ENCODE measurements around the gene ATP8A2.

The ATP8A2 gene

GRCh38 chr13:25881136-25881926 lies 509.6 kb downstream of the ATP8A2 start:
- DNase-seq (ENCODE audit: low read depth in 2 of 2), result no peak

- no peak for DNase-seq (ENCODE audit: low read depth in 2 of 2)
Measured at GRCh38 chr13:25881971-25882451, 510.2 kb downstream of the ATP8A2 start.

DNA sequence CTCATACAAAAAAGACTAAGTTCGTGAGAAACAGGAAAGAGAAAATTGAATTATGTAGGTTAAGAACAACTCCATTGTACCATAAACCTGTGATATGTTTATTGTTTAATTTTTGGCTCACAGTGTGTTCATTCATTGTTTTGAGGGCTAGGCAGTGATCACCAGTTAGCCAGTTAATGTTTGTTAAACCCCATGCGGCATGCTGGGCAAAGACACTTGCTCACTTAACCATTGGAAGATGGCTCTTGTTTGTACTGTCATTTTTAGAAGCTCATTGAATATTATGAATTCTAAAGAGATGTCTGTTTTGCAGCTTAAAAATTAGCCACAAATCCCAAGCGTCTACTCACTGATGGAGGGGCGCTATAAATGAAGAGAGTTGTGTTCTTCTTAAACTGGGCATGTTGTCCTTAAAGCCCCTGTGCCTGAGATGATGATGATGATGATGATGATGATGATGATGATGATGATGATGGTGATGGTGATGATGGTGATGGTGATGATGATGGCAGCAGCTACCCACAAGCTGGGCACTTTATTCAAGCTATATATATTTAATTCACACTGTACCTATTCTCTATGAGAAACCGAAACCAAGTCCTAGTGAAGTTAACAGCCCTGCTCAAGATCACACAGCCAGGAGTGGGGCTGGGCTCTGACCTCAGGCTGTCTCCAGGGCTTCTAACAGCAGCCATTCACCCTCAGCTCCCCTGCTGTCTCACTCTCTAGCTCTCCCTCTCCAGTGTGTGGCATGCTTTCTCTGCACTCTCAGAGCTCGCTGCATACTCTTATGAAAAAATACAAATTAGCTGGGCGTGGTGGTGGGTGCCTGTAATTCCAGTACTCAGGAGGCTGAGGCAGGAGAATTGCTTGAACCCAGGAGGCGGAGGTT lies 510.9 kb downstream of the ATP8A2 start:
- DNase-seq (ENCODE audit: low read depth in 2 of 2), result no peak

DNA sequence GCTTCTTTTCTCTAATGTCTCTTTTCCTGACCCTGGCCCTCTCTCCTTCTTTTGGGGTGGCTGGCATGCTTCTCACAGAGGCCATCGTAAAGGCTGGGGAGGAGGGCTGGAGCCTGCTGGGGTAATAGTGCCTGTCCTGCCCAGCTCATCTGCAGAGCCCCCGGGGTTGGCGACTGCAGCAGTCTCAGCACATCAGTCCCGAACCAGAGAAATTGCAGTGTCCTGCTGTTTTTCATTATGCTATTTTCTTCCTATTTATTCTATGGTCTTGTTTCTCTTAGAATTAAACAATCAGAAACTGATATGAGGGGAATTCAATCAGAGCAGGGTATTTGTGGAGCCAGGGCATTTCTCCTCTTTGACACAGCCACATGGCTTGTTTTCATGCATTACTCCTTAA lies 513.6 kb downstream of the ATP8A2 start:
- DNase-seq (ENCODE audit: low read depth in 2 of 2), result no peak

DNA sequence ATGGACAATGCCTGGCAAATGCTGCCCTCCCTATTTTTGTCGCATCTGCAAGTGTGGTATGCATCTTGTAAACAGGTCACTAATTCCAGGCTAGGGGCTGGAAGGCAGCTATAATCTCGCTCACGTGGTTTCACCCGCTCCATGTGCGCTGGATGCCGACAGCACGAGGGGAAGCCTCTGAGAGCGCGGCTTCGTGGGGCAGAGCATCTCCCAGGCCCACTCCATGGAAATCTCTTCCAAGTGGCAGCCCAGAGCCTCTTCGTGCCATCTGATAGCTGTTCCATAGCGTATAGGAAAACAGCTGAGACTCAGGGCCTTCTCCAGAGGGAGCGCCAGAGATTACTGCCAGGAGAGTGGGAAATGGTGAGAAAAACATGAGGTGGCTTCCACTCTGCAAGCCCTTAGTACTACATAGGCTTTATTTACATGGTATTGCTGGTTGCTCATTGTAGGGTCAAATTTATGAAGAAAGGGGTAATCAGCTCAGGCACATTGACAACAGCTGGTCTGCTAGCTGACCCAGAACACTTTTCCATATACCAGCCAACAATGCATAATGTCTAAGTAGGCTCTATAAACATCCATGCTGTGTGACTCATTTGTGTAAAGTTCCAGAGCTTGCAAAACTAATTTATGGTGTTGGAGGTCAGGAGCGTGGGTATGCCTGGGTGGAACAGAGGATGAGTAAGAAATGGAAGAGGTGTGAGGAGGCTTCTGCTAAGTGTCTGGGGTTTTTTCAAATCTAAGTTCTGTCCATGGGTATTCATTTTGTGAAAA lies 514.9 kb downstream of the ATP8A2 start:
- no peak for DNase-seq (ENCODE audit: low read depth in 2 of 2)

DNA sequence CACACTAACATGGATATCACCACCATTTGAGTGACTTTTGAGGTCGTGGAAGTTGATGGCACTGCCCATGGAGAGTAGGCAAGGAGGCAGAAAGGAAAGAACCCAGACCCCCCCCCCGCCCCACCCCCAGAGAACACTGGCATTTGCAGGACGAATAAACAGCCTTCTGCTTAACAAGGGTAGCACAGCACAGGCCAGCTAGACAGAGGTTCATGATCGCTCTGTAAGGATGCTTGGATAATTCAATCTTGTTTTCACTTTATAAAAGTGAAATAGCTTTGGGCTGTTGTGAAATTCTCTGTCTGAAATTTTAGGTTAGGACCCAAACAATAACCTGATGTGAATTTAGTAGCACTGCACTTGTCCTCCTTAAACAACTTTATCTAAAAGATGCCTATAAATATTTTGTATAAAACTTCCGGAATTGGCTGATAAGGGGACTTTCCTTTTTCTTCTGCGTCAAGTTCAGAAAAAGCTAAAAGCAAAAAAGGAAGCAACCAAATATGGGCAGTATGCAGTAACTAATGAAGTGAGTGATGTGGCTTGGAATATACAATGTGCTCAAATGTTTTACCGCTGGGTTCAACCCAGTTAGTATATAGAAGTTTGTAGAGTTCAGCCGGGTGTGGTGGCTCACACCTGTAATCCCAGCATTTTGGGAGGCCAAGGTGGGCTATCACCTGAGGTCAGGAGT lies 516.3 kb downstream of the ATP8A2 start:
- DNase-seq (ENCODE audit: low read depth in 2 of 2), result no peak

DNA sequence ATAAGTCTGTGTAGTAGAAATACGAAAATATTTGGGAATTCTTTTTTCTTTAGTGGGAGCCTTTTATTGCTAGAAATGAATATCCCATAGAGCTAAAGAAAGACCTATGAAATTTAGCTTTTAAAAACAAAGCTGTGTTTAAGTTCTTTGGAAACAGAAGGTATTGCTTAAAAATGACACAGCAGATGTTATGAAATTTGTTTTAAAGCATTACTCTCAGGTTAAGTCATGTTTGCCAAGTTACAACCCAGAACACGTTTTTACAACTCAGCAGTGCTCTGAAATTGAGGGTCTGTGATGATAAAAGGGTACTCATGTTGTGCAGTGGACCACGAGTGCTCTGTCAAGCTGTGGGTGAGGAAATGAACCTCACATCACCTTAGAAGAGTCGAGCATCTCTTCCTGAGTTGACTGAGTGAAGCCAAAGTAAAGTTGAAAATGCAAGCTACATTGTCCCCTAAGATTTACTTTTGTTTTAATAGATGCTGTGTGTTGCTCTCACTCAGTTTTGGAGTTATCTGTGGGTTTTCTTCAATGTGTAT lies 519.0 kb downstream of the ATP8A2 start:
- DNase-seq (ENCODE audit: low read depth in 2 of 2), result no peak

DNA sequence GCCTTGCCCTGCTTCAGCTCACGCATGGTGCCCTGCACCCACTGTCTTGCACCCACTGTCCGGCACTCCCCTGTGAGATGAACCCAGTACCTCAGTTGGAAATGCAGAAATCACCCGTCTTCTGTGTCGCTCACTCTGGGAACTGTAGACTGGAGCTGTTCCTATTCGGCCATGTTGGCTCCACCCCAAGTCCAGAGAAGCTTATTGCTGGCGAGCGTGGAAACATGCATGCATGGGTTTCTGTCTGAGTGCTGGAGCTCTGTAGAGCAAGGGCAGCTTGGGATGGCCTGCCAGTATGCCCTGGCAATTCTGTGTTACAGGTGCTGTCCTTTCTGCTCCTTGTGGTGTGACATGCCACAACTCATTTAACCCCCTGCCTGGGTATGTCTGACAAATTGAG lies 527.2 kb downstream of the ATP8A2 start:
- no peak for DNase-seq (ENCODE audit: low read depth in 2 of 2)

DNA sequence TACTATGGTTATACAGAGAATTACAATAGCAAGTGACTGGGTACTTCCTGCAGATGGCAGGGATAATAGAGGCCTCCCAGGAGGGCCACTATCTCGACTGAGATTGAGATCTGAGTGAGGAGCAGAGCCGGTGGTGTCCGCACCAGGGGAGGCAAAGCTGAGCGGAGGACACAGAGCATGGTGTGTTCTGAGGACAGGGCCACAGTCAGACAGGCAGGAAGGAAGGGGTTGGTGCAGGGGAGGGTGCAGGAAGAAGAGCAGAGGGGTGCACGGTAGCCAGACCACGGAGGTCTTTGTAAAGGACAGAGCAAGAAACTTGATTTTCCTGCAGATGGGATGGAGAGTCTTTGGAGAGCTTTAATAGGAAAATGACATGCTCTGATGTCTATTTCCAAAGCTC lies 527.7 kb downstream of the ATP8A2 start:
- DNase-seq (ENCODE audit: low read depth in 2 of 2), result no peak

GRCh38 chr13:25899952-25900351 lies 528.2 kb downstream of the ATP8A2 start:
- DNase-seq (ENCODE audit: low read depth in 2 of 2), result no peak

DNA sequence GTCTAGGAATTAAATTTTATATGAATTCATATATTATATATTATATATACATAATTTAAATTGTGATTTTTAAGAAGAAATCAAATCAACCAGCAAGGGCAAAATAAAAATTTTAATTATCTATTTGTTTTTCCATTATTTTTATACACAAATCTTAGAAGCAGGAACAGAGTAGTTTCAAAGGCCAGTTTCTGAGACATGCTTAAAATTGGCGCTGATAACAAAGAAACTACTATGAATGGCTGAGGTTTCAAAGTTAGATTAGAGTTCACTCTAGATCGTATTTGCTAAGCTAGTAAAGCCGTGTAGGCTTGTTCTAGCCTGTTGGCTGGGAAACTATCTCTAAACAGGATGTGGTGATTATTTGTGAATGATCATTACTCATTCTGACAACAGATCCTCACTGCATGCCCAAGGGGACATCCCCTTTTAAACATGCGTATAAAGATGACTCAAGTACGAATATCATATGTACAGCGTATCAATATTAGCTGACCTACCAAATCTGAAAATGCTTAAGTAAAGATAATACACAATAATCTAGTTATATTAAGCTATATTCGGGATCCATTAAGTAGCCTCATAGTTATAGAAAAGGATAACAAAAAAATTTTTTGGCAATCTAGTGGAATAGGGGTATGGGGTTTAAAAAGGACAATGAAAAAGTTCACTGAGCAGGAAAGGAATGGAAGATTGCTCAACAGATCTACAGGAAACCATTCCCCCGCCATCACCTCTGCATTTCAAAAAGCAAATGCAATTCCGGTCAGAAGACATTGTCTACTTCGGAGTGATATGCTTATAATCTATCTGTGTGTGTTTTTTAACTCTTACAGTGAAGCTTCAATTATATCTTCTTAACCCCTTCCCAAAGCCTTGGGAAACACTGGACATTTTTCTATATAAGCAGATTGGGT lies 529.9 kb downstream of the ATP8A2 start:
- DNase-seq (ENCODE audit: low read depth in 2 of 2), result no peak

- DNase-seq (ENCODE audit: low read depth in 2 of 2), result no peak
Measured at GRCh38 chr13:25902455-25902854, 530.7 kb downstream of the ATP8A2 start.

DNA sequence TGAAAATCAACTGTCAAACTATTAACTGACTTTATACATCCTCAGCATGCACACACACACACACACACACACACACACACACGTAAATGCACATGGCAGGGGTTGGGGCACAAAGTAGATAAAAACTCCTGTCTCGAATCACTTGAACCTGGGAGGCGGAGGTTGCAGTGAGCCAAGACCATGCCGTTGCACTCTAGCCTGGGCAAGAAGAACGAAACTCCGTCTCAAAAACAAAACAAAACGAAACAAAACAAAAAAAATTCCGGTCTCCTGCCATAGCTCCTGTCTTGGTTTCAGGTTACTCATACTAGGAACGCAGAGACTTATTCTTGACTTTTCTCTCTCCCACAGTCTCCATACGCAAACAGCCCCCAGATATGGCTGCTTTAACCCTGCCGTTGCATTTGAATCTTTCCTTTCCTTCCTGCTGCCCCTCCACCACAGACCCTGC lies 531.1 kb downstream of the ATP8A2 start:
- DNase-seq (ENCODE audit: low read depth in 2 of 2), result no peak

GRCh38 chr13:25904830-25905229 lies 533.1 kb downstream of the ATP8A2 start:
- no peak for DNase-seq (ENCODE audit: low read depth in 2 of 2)

- no peak for DNase-seq (ENCODE audit: low read depth in 2 of 2)
Measured at GRCh38 chr13:25905611-25906010, 533.8 kb downstream of the ATP8A2 start.

GRCh38 chr13:25906191-25906661 lies 534.5 kb downstream of the ATP8A2 start:
- DNase-seq (ENCODE audit: low read depth in 2 of 2), result no peak

- DNase-seq (ENCODE audit: low read depth in 2 of 2), result no peak
Measured at GRCh38 chr13:25908366-25908765, 536.6 kb downstream of the ATP8A2 start.

DNA sequence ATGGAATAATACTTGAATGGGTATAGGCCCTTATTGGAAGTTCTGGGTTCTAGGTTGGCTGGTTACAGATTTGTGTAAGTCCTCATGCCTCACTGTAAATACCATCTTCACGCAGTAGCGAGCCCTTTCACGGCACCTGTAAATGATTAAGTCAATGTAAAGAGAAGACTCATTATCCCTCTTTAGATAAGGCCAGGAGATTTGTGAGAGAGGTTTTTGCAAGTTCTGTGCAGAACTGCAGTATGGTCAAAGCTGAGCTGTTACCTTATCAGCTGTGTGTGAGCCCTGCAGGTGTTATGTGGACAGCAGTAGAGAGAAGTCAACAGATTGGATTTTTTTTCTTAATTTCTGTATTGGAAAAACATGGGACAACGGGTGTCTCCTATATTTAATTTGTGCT lies 538.5 kb downstream of the ATP8A2 start:
- no peak for DNase-seq (ENCODE audit: low read depth in 2 of 2)

GRCh38 chr13:25910991-25911419 lies 539.2 kb downstream of the ATP8A2 start:
- DNase-seq (ENCODE audit: low read depth in 2 of 2), result no peak

GRCh38 chr13:25912961-25913360 lies 541.2 kb downstream of the ATP8A2 start:
- DNase-seq (ENCODE audit: low read depth in 2 of 2), result no peak

Data from stimulated activated CD8-positive, alpha-beta memory T cell treated with anti-CD3 and anti-CD28 coated beads, Interleukin-15, amount 100 ng/mL, for 4 hours (primary cell).